DMS 273 (cell line): Measurements from ENCODE around the gene GAPVD1.
"Not testable (repeated sequence)": the region's sequence is repeated elsewhere in the genome, so short reads cannot be mapped to it uniquely, and the experiment has no call there.

ENCODE experiments used
- DNase-seq: peaks from one replicate; lab custom pipeline; 2025; ENCODE audit not compliant: unreplicated experiment; lab: John Stamatoyannopoulos, UW

Gene GAPVD1

GRCh38 chr9:125261501-125262293, at the start of gene GAPVD1:
Gene GAPVD1, plus strand, starts transcription at chr9:125261826. Its CDS starts 37,096 bp downstream, at chr9:125298922.
- DNase-seq, result peak; percentile 96

GRCh38 chr9:125214186-125214585, 47.4 kb upstream of the GAPVD1 start:
- no peak for DNase-seq

GRCh38 chr9:125218621-125219020, 43.0 kb upstream of the GAPVD1 start:
- DNase-seq, result no peak

- not testable (repeated sequence) for DNase-seq
Observed at GRCh38 chr9:125224858-125225257, 36.8 kb upstream of the GAPVD1 start.

GRCh38 chr9:125227761-125228160, 33.9 kb upstream of the GAPVD1 start:
- DNase-seq, result no peak

- DNase-seq, result no peak
Observed at GRCh38 chr9:125233678-125234077, 27.9 kb upstream of the GAPVD1 start.

GRCh38 chr9:125234099-125234498, 27.5 kb upstream of the GAPVD1 start:
- DNase-seq, result not testable (repeated sequence)

- DNase-seq, result no peak
Observed at GRCh38 chr9:125235804-125236519, 25.7 kb upstream of the GAPVD1 start.

- not testable (repeated sequence) for DNase-seq
Observed at GRCh38 chr9:125236520-125237159, 25.0 kb upstream of the GAPVD1 start.

- no peak for DNase-seq
Observed at GRCh38 chr9:125238127-125238914, 23.3 kb upstream of the GAPVD1 start.

GRCh38 chr9:125238915-125239446, 22.6 kb upstream of the GAPVD1 start:
- no peak for DNase-seq

- DNase-seq, result no peak
Observed at GRCh38 chr9:125239631-125240597, 21.7 kb upstream of the GAPVD1 start.

- peak; percentile 63 for DNase-seq
Observed at GRCh38 chr9:125240649-125240999, 21.0 kb upstream of the GAPVD1 start.

- peak; percentile 99 for DNase-seq
Observed at GRCh38 chr9:125241000-125241862, 20.4 kb upstream of the GAPVD1 start, which contains the start of gene HSPA5. Gene HSPA5, minus strand, starts transcription at chr9:125241343. Its CDS starts 217 bp downstream, at chr9:125241126.

- peak; percentile 67 for DNase-seq
Observed at GRCh38 chr9:125241863-125242739, 19.5 kb upstream of the GAPVD1 start.

GRCh38 chr9:125243792-125244260, 17.8 kb upstream of the GAPVD1 start:
- DNase-seq, result no peak

- no peak for DNase-seq
Observed at GRCh38 chr9:125246261-125246667, 15.4 kb upstream of the GAPVD1 start.
